Measurements from ENCODE around the gene USP6NL. TPM values are rescaled to one million over a fixed set of nuclear protein-coding genes. Genes with fewer than 3 reads are reported as not detected.

The USP6NL gene
- 38.8 and 42.8 TPM in 2 replicates for total RNA-seq

DNA sequence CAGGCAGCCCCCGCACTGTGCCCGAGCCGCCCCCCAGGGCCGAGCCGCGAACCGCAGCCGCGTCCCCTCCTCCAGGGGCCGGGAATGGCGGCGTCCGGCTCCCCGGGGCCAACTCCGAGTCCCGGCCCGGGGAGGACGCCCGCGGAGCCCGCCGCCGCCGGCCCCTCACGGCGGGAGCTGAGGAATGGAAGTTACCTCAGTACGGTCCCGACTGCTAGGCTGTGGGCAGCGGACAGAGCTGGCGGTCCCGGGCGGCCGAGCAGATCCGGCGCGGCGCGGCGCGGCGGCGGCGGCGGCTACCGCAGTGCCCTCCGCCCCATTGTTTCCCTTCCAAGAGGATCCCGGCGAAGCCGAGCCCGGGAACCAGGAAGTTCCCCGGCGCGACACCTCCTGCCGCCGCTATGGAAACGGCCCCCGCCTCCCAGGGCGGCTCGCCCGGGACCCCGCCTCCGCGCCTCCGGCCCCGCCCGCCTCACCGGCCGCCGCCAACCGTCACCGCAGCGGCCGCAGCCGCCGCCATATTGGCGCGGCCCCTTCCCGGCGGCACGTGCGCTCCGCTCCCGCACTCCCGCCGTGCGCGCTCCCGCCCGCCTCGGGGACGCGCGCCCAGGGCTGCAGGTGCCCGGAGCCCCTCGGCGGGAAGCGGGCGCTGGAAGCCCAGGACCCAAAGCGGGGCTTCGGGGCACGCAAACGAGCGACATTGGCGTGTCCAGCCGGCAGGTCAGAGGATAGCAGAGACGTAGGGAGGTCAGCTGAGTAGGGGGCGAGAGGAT lies at the start of gene USP6NL:
Gene USP6NL (minus strand): TSS at position 403 of the 773 bp plus-strand sequence. CDS start 14,016 bp downstream, outside the sequence.

Other genes starting within 250 kb of the USP6NL start
- gene ECHDC3, start 130.7 kb upstream of the USP6NL start, total RNA-seq = 1.2 and 2.6 TPM in 2 replicates
- gene PROSER2, start 211.7 kb upstream of the USP6NL start, total RNA-seq = 9.0 and 10.2 TPM in 2 replicates